ACC112 (cell line): ENCODE measurements around the gene UBE2L5.

Experiments used
- H2AFZ ChIP-seq: fragments of 200-600 bp; sonication (generic); one replicate; pipeline ENCODE4 v1.6.0; 2017; ENCODE audit warnings: antibody characterized with exemption, low read length; ENCODE audit not compliant: unreplicated experiment
- H3K27ac ChIP-seq: fragments of 200-600 bp; sonication (generic); 2 replicates; pipeline ENCODE4 v1.5.1; 2014; ENCODE audit warnings: low read depth, mild to moderate bottlenecking, antibody characterized with exemption, low read length, moderate library complexity
- H3K27me3 ChIP-seq: fragments of 200-600 bp; sonication (generic); 2 replicates; pipeline ENCODE4 v1.6.1; 2014; ENCODE audit warnings: mild to moderate bottlenecking, antibody characterized with exemption, low read length, moderate library complexity, mixed read lengths; ENCODE audit not compliant: insufficient read depth
- H3K36me3 ChIP-seq: fragments of 200-600 bp; sonication (generic); 2 replicates; pipeline ENCODE4 v1.6.1; 2016; ENCODE audit warnings: mild to moderate bottlenecking, antibody characterized with exemption, low read length, moderate library complexity, mixed read lengths; ENCODE audit not compliant: insufficient read depth
- H3K4me1 ChIP-seq: fragments of 200-600 bp; sonication (generic); one replicate; pipeline ENCODE4 v1.6.1; 2016; ENCODE audit warnings: low read length, mixed read lengths; ENCODE audit not compliant: insufficient read depth, unreplicated experiment, control insufficient read depth
- H3K4me3 ChIP-seq: fragments of 200-600 bp; sonication (generic); 2 replicates; pipeline ENCODE4 v1.5.1; 2014; ENCODE audit warnings: mild to moderate bottlenecking, low read depth, low read length
- H3K79me2 ChIP-seq: fragments of 200-600 bp; sonication (generic); one replicate; pipeline ENCODE4 v1.6.0; 2016; ENCODE audit warnings: low read length; ENCODE audit not compliant: control insufficient read depth, unreplicated experiment, insufficient read depth

The UBE2L5 gene

DNA sequence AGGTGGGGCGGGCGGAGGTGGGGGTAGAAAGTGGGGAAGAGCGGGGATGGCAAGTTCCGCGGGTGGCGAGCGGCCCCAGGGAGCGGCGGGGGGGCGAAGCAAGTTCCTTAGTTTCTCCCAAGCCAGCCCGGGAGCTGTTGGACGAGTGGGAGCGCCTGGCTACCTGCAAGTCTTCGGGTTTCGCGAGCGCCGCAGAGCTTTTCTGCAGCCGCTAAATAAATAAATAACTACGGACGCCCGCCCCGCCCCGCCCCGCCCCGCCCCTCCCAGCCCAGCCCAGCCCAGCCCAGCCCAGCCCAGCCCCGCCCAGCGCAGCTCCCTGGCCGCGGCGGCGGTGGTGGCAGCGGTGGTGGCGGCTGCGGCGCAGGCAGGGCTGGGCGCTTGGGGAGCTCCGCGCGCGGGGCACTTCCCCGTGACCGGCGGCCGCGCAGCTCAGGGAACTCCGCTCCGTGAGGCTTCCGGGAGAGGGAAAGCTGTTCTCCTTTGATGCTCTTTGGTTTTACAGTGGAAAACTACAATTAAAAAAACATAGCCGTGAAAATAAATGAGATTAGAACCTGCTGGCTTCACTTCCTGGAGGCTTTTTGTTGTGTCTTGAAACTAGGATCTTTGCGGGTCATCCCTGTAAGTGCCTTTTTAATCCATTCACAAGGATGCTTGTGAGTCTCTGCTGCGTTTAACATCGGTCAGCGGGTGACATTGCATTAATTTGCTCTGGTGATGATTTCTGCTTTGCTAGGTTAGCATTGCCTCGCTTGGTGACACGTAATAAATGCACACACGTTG lies at the start of gene UBE2L5:
Gene UBE2L5 (plus strand): TSS at position 440 of the 786 bp plus-strand sequence. CDS start 5,498 bp downstream, outside the sequence.
- peaks cover 3% of the 10 kb centered on the region for H3K4me1 ChIP-seq
- no peaks in the 10 kb centered on the region for H3K36me3 ChIP-seq
- no peaks in the 10 kb centered on the region for H3K79me2 ChIP-seq
- peak within 1 kb of the TSS; percentile 85 for H3K4me3 ChIP-seq
- H3K27ac ChIP-seq, result peak within 1 kb of the TSS; percentile 57
- peak within 1 kb of the TSS; percentile 95 for H2AFZ ChIP-seq
- H3K27me3 ChIP-seq, result no peaks in the 10 kb centered on the region

DNA sequence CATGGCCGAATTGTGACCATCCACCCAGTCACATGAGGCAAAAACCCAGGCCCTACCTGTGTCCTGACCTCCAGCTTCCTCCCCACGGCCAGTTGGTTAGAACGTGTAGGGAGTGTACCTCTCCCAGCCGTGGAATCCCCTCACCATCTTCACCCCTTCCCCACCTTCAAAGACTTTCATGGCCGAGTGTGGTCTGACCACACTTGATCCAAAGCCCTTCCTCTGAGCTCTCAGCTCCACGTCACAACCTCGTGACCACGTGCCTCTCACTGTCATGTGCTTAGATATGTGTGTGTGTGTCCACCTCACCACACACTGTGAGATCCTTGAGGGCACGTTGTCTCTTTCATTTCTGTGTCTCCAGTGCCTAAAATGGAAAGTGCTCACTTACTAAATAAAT lies 48.6 kb upstream of the UBE2L5 start:
- H3K36me3 ChIP-seq, result no peaks in the 10 kb centered on the region
- H2AFZ ChIP-seq, result no peak overlapping the region
- no peaks in the 10 kb centered on the region for H3K79me2 ChIP-seq
- peaks cover 10% of the 10 kb centered on the region for H3K4me1 ChIP-seq
- no peaks in the 10 kb centered on the region for H3K27me3 ChIP-seq
- H3K4me3 ChIP-seq, result no peak overlapping the region
- no peak overlapping the region for H3K27ac ChIP-seq

GRCh38 chr13:30375265-30375835 lies 46.9 kb upstream of the UBE2L5 start:
- Histone ChIP-seq H2AFZ (no peak overlapping the region), H3K79me2 (no peaks in the 10 kb centered on the region), H3K36me3 (no peaks in the 10 kb centered on the region), H3K4me1 (peaks cover 10% of the 10 kb centered on the region), H3K4me3 (no peak overlapping the region), H3K27me3 (no peaks in the 10 kb centered on the region), H3K27ac (no peak overlapping the region)

DNA sequence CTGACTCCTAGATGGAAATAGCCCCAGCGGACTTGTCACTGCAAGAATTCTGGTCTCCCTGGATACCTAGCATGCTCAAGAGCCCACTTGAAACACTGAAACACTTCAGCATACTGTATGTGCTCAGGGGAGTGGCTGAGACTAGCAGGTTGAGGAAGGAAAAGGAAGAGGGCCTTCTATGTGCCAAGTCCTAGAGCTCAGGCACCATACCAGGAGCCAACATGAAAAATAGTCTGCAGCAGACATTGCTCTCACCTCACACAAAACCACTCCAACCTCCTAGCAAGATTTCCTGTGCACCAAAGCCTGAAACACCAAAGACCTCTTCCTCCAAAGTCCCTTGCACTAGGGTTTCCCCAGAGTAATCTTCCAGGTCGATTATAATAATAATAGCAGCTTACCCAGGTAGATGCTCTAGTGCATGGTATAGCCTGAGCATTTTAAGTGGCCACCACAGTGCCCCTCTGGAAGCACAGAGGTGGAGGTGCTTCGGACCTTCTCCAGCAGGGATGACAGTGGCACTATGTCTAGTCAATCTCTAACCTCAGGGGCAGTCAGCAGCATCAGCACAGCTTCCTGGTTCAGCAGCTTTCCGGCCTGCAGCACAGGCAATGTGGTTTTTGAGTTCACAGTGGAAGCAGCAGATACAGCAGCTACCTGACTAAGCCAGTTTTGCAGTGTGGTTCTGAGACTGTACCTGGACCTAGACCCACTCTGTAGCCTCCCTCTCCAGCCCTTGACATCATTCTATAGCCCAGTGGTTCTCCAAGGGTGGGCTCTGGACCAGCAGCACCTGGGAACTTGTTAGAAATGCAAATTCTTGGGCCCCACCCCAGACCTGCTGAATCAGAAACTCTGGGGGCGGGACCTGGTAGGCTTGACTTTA lies 45.6 kb upstream of the UBE2L5 start:
- H3K27me3 ChIP-seq, result no peaks in the 10 kb centered on the region
- H3K36me3 ChIP-seq, result no peaks in the 10 kb centered on the region
- peaks cover 5% of the 10 kb centered on the region for H3K4me1 ChIP-seq
- no peak overlapping the region for H3K4me3 ChIP-seq
- H3K79me2 ChIP-seq, result no peaks in the 10 kb centered on the region
- no peak overlapping the region for H3K27ac ChIP-seq
- H2AFZ ChIP-seq, result no peak overlapping the region

DNA sequence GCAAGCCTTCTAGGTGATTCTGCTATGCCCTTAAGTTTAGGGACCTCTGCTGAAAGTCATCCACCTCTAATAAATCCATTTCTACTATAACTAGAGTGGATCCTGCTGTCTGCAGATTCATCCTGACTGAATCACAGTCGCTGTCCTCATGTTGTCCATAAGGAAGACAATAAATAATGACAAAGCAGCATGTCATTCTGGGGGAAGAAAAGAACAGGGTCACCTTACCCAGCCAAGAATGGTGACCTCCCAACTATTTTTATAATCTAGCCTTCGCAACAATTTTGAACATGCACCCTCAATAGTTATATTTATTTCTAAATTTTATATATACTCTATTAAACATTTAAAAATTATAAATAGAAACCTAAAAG lies 45.0 kb upstream of the UBE2L5 start:
- Histone ChIP-seq H3K4me1 (peaks cover under 1% of the 10 kb centered on the region), H3K79me2 (no peaks in the 10 kb centered on the region), H3K27me3 (no peaks in the 10 kb centered on the region), H3K36me3 (no peaks in the 10 kb centered on the region), H2AFZ (no peak overlapping the region), H3K27ac (no peak overlapping the region), H3K4me3 (no peak overlapping the region)

GRCh38 chr13:30378191-30378590 lies 44.1 kb upstream of the UBE2L5 start:
- Histone ChIP-seq H3K4me3 (no peak overlapping the region), H2AFZ (no peak overlapping the region), H3K36me3 (no peaks in the 10 kb centered on the region), H3K27ac (no peak overlapping the region), H3K4me1 (no peaks in the 10 kb centered on the region), H3K79me2 (no peaks in the 10 kb centered on the region), H3K27me3 (no peaks in the 10 kb centered on the region)

DNA sequence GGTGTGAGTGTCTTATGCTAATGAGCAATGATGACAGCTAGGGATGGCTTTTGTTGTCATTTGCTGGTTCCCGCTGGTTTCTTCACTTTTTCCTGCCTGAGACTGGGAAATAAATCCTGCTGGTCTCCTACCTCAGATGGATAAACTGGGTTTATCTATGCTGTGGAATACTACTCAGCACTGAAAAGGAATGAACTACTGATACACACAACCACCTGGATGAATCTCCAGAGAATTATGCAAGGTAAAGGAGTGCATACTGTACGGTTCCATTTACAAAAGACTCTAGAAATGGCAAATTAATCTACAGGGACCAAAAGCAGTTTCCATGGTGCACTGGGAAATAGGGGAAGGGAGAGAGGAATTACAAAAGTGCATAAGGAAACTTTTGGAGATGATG lies 41.2 kb upstream of the UBE2L5 start:
- Histone ChIP-seq H3K27ac (no peak overlapping the region), H3K79me2 (no peaks in the 10 kb centered on the region), H2AFZ (no peak overlapping the region), H3K27me3 (no peaks in the 10 kb centered on the region), H3K36me3 (no peaks in the 10 kb centered on the region), H3K4me3 (no peak overlapping the region), H3K4me1 (no peaks in the 10 kb centered on the region)

GRCh38 chr13:30382836-30383525 lies 39.3 kb upstream of the UBE2L5 start:
- Histone ChIP-seq H3K27me3 (no peaks in the 10 kb centered on the region), H2AFZ (no peak overlapping the region), H3K79me2 (no peaks in the 10 kb centered on the region), H3K4me3 (no peak overlapping the region), H3K4me1 (no peaks in the 10 kb centered on the region), H3K36me3 (no peaks in the 10 kb centered on the region), H3K27ac (no peak overlapping the region)

DNA sequence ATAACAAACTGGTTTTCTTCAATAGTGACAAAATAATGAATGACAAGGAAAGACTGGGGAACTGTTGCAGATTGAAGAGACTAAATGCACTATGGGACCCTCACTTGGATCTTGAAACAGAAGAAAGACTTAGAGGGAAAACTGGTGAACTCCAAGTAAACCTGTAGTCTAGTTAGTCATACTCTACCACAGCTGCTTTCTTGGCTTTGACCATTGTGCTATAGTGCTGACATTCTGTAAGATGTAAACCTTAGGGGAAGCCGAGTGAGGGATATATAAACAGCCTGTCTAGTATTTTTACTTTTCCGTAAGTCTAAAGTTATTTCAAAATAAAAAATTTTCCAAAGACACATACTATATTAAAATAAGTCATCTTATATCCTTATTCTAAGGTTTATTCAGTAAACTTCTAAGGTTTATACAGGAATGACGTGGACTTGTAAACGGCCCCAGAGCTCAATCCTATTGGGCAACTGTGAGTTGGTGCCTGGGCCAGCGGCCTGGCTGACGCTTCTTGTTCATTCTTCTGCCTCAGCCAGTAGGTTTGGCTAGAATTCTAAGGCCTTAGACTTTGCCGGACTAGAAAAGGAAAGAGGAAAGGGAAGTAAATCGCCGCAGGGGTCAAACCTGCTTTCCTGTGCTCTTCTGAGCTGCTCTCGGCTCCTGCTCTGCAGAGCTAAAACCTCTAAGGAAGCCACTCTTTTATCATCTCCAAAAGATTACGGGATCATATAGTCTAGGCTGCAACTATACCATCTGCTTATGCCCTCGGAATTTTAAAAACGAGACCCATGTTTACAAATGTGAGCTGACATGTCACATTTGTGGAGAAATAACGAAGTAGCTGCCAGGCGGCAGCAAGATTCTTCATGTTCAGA lies 33.6 kb upstream of the UBE2L5 start:
- Histone ChIP-seq H3K79me2 (no peaks in the 10 kb centered on the region), H2AFZ (no peak overlapping the region), H3K36me3 (no peaks in the 10 kb centered on the region), H3K27ac (no peak overlapping the region), H3K4me1 (peaks cover 2% of the 10 kb centered on the region), H3K27me3 (no peaks in the 10 kb centered on the region), H3K4me3 (no peak overlapping the region)
